DOHH2 (cell line): Measurements from ENCODE around the gene ADAMTS1.

Experiments used
- H3F3A ChIP-seq: fragments of 200-600 bp; sonication (generic), shearing (Covaris generic); 2 replicates; pipeline ENCODE4 v1.6.0; 2016; ENCODE audit warnings: antibody characterized with exemption, mild to moderate bottlenecking; ENCODE audit not compliant: control insufficient read depth, insufficient read depth
- H3K27ac ChIP-seq: fragments of 200-600 bp; sonication (generic); 2 replicates; pipeline ENCODE4 v1.5.1; 2014; ENCODE audit warnings: low read depth, mild to moderate bottlenecking, low read length, moderate library complexity
- H3K27me3 ChIP-seq: fragments of 200-600 bp; sonication (generic); 2 replicates; pipeline ENCODE4 v1.6.1; 2014; ENCODE audit warnings: mild to moderate bottlenecking, low read length, mixed read lengths; ENCODE audit not compliant: control insufficient read depth
- H3K36me3 ChIP-seq: fragments of 200-600 bp; sonication (generic); 2 replicates; pipeline ENCODE4 v1.6.1; 2014; ENCODE audit warnings: mild to moderate bottlenecking, low read length, moderate library complexity, mixed read lengths; ENCODE audit not compliant: control insufficient read depth
- H3K4me1 ChIP-seq: fragments of 200-600 bp; sonication (generic); 2 replicates; pipeline ENCODE4 v1.6.1; 2014; ENCODE audit warnings: mild to moderate bottlenecking, low read length, mixed read lengths; ENCODE audit not compliant: control insufficient read depth
- H3K4me2 ChIP-seq: fragments of 200-600 bp; sonication (generic); 2 replicates; pipeline ENCODE4 v1.6.0; 2014; ENCODE audit warnings: mild to moderate bottlenecking, low read length, moderate library complexity
- H3K4me3 ChIP-seq: fragments of 200-600 bp; sonication (generic); 2 replicates; pipeline ENCODE4 v1.5.1; 2014; ENCODE audit warnings: mild to moderate bottlenecking, low read length, mixed read lengths
- H3K79me2 ChIP-seq: fragments of 200-600 bp; sonication (generic); 2 replicates; pipeline ENCODE4 v1.6.1; 2014; ENCODE audit warnings: mild to moderate bottlenecking, low read length, mixed read lengths; ENCODE audit not compliant: control insufficient read depth
- H3K9me2 ChIP-seq: fragments of 200-600 bp; sonication (generic); replicated peaks from 2 replicates; pipeline ENCODE4 v1.6.1; 2014; ENCODE audit warnings: mild to moderate bottlenecking, low read length, mixed read lengths; ENCODE audit not compliant: control insufficient read depth
- H3K9me3 ChIP-seq: fragments of 200-600 bp; sonication (generic); 2 replicates; pipeline ENCODE4 v1.6.1; 2014; ENCODE audit warnings: antibody characterized with exemption, low read length, mixed read lengths; ENCODE audit not compliant: control insufficient read depth, insufficient read depth
- H4K20me1 ChIP-seq: fragments of 200-600 bp; sonication (generic); 2 replicates; pipeline ENCODE4 v1.6.0; 2014; ENCODE audit warnings: low read depth, mild to moderate bottlenecking, antibody characterized with exemption, low read length, moderate library complexity; ENCODE audit not compliant: control insufficient read depth, insufficient read depth
- EZH2phosphoT487 ChIP-seq: fragments of 200-600 bp; sonication (generic); IDR thresholded peaks from 2 replicates; pipeline ENCODE4 v1.6.1; 2017; ENCODE audit warnings: borderline replicate concordance, mild to moderate bottlenecking, antibody characterized with exemption, low read length, moderate library complexity, mixed read lengths
- TF ChIP-seq, protein P1 (sequence below): fragments of 200-600 bp; sonication (generic); IDR thresholded peaks from one replicate; pipeline ENCODE4 v1.5.1; 2014; ENCODE audit warnings: antibody characterized with exemption, mild to moderate bottlenecking, low read depth, low read length; ENCODE audit not compliant: poor library complexity, severe bottlenecking

ADAMTS1 gene

DNA sequence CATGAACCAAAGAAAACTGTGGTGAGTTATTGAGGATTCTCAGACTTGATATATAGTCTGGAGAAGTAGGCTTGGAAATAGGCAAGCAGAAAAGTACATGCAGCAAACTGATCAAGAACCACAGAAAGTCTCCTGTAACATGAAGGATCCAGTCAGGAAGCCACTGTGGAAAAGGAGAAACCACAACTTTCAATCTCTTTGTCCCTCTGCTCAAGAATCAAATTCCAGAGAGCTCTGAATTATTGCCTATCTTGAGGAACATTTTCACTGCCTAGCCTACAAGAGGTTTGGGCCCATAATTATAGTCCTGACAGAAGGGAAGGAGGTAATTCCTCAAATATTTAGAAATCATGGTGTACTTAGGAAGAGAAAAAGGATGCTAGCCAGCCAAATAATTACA lies 43.0 kb upstream of the ADAMTS1 start:
- no peak overlapping the region for H3K4me2 ChIP-seq
- no peak overlapping the region for H3K4me3 ChIP-seq
- no peak overlapping the region for H3K27ac ChIP-seq
- H3K9me3 ChIP-seq: peaks cover under 1% of the 10 kb centered on the region; the same call in 1 of the 2 replicates
- no peaks in the 10 kb centered on the region for H3K4me1 ChIP-seq
- no peaks in the 10 kb centered on the region for H3K9me2 ChIP-seq
- H4K20me1 ChIP-seq: no peaks in the 10 kb centered on the region
- H3K79me2 ChIP-seq: no peaks in the 10 kb centered on the region
- no peak for TF ChIP-seq EZH2phosphoT487
- TF ChIP-seq, protein P1, sequence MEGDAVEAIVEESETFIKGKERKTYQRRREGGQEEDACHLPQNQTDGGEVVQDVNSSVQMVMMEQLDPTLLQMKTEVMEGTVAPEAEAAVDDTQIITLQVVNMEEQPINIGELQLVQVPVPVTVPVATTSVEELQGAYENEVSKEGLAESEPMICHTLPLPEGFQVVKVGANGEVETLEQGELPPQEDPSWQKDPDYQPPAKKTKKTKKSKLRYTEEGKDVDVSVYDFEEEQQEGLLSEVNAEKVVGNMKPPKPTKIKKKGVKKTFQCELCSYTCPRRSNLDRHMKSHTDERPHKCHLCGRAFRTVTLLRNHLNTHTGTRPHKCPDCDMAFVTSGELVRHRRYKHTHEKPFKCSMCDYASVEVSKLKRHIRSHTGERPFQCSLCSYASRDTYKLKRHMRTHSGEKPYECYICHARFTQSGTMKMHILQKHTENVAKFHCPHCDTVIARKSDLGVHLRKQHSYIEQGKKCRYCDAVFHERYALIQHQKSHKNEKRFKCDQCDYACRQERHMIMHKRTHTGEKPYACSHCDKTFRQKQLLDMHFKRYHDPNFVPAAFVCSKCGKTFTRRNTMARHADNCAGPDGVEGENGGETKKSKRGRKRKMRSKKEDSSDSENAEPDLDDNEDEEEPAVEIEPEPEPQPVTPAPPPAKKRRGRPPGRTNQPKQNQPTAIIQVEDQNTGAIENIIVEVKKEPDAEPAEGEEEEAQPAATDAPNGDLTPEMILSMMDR: no peak
- H3F3A ChIP-seq: no peaks in the 10 kb centered on the region
- H3K36me3 ChIP-seq: no peaks in the 10 kb centered on the region
- H3K27me3 ChIP-seq: no peaks in the 10 kb centered on the region

DNA sequence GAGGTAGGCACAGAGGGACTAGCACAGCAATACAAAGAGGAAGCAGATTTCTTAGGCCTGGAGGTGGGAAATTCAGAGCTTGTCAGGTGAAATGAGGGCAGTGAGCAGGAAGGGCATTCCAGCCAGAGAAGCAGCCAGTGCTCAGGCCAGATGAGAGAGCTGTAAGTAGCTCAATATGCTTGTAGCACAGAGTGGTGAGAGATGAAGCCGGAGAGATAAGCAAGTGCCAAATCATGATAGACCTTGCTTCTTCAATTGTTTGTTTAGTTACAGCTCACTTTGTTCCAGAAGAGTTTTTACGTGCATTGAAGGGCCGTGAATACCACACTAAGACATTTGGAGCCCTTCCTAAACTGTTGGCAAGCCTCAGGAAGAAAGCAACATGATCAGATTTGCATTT lies 42.0 kb upstream of the ADAMTS1 start:
- Histone ChIP-seq H3K4me3 (no peak overlapping the region), H3K27me3 (no peaks in the 10 kb centered on the region), H3F3A (no peaks in the 10 kb centered on the region), H3K27ac (no peak overlapping the region), H3K79me2 (no peaks in the 10 kb centered on the region), H3K4me2 (no peak overlapping the region), H3K9me3 (no peaks in the 10 kb centered on the region), H3K4me1 (no peaks in the 10 kb centered on the region), H4K20me1 (no peaks in the 10 kb centered on the region), H3K9me2 (no peaks in the 10 kb centered on the region), H3K36me3 (no peaks in the 10 kb centered on the region)
- TF ChIP-seq EZH2phosphoT487: no peak
- TF ChIP-seq, protein P1: no peak

DNA sequence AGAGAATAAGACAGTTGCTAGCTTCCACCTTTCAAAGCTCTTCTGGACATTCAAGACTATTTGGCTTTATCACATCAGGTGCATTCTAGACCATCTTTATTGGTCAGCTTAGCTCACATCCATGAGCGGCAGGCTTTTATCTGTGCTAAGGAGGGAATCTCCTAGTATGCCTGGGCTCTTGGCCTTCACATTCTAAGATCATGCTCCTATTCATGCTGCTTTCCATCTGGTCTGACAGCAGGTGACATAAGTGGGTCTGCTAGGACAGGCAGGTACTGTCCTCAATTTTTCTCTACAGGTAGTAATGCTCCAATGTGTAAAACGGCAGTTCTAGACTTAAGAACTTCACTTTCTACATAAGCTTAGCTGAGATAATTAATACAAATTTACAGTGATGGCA lies 39.2 kb upstream of the ADAMTS1 start:
- no peaks in the 10 kb centered on the region for H3K36me3 ChIP-seq
- H3K79me2 ChIP-seq: no peaks in the 10 kb centered on the region
- no peaks in the 10 kb centered on the region for H4K20me1 ChIP-seq
- H3K4me3 ChIP-seq: no peak overlapping the region
- H3F3A ChIP-seq: no peaks in the 10 kb centered on the region
- no peaks in the 10 kb centered on the region for H3K9me2 ChIP-seq
- H3K27me3 ChIP-seq: no peaks in the 10 kb centered on the region
- H3K4me1 ChIP-seq: no peaks in the 10 kb centered on the region
- TF ChIP-seq EZH2phosphoT487: no peak
- TF ChIP-seq, protein P1: no peak
- no peaks in the 10 kb centered on the region for H3K9me3 ChIP-seq
- H3K4me2 ChIP-seq: no peak overlapping the region
- no peak overlapping the region for H3K27ac ChIP-seq

DNA sequence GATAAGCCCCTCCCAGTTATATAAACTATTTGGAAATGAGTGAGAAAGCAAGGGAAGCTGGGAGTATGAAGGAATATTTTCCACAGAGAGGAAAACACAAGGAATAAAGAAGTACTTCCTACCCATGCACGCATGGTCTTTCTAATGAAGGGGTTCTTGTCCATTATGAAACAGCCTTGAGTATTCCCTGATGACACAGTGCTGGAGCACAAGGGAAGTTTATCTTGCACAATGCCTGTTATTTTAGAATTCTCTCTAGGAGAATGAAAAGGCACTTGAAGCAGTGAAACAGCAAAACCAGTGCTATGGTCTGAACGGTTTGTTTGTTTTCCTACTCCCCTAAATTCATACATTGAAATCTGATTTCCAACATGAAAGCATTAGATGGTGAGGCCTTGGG lies 38.6 kb upstream of the ADAMTS1 start:
- Histone ChIP-seq H3K27ac (no peak overlapping the region), H3K4me1 (no peaks in the 10 kb centered on the region), H4K20me1 (no peaks in the 10 kb centered on the region), H3K36me3 (no peaks in the 10 kb centered on the region), H3K4me3 (no peak overlapping the region), H3K79me2 (no peaks in the 10 kb centered on the region), H3F3A (no peaks in the 10 kb centered on the region), H3K27me3 (no peaks in the 10 kb centered on the region), H3K9me2 (no peaks in the 10 kb centered on the region), H3K9me3 (no peaks in the 10 kb centered on the region), H3K4me2 (no peak overlapping the region)
- TF ChIP-seq EZH2phosphoT487: no peak
- TF ChIP-seq, protein P1: no peak
